Tibial nerve (tissue), 4 donors: ENCODE data around the gene NR2F1. TPM values are rescaled to one million over a fixed set of nuclear protein-coding genes. Genes with fewer than 3 reads are reported as not detected.

ENCODE experiments used
- DNase-seq, 2 donors: peaks; one replicate each; pipeline ENCODE4 v3.0.0-alpha.2; 2019; ENCODE audit warnings: low spot score in 2 of 2
- H3K27ac ChIP-seq, 4 donors: fragments of 200-600 bp; sonication (generic) in 3 of 4; one replicate each; pipeline ENCODE4 v1.5.1; 2017 to 2019; ENCODE audit warnings: mild to moderate bottlenecking in 1 of 4
- H3K27me3 ChIP-seq, 2 donors: fragments of 200-600 bp; sonication (generic) in 1 of 2; one replicate each; pipeline versions ENCODE4 v1.5.1 to v1.6.0; 2017 to 2019
- H3K36me3 ChIP-seq, 3 donors: fragments of 200-600 bp; sonication (generic); one replicate each; pipeline ENCODE4 v1.5.1; 2018 to 2019
- H3K4me1 ChIP-seq, 4 donors: fragments of 200-600 bp; sonication (generic) in 3 of 4; one replicate each; pipeline ENCODE4 v1.5.1; 2017 to 2019
- H3K4me3 ChIP-seq, 4 donors: fragments of 200-600 bp; sonication (generic) in 3 of 4; one replicate each; pipeline ENCODE4 v1.5.1; 2017 to 2019; ENCODE audit warnings: mild to moderate bottlenecking in 1 of 4, moderate library complexity in 1 of 4
- H3K9me3 ChIP-seq, 4 donors: fragments of 200-600 bp; sonication (generic) in 3 of 4; one replicate each; pipeline ENCODE4 v1.5.1; 2017 to 2019
- EP300 ChIP-seq, 2 donors: sonication (generic); formaldehyde crosslinking; IDR thresholded peaks; one replicate each; pipeline ENCODE4 v1.6.1; 2017; ENCODE audit warnings: antibody characterized with exemption in 2 of 2, mild to moderate bottlenecking in 1 of 2
- POLR2A ChIP-seq, 2 donors: fragments of 450-650 bp; IDR thresholded peaks; one replicate each; pipeline ENCODE4 v1.6.1; 2017; ENCODE audit warnings: antibody characterized with exemption in 2 of 2, mild to moderate bottlenecking in 2 of 2, moderate library complexity in 2 of 2
- WGBS, 2 donors: methylation state at CpG; one replicate each; pipeline ENCODE4 v1.1.5; 2018; 5-methylcytosine and 5-hydroxymethylcytosine counted together
- total RNA-seq, 4 donors: library from RNA; depleted of rRNA; stranded (reverse); fragments of >200 nt; gene quantifications; one replicate each; pipeline ENCODE4 v1.1.0, GENCODE V29; 2016
- TF ChIP-seq, protein P1 (sequence below), 5 experiments: fragments of 200-600 bp in 3 of 5; fragments of 450-650 bp in 2 of 5; sonication (generic) in 3 of 5; IDR thresholded peaks; one replicate each; pipeline ENCODE4 v1.5.1; 2016 to 2019; ENCODE audit warnings: antibody characterized with exemption in 5 of 5, mild to moderate bottlenecking in 3 of 5, moderate library complexity in 2 of 5

The NR2F1 gene
- total RNA-seq, 4 donors from 2014 or later = 64.9 to 81.3 (median 67.6) TPM

GRCh38 chr5:93589829-93590215 lies 6.8 kb downstream of the NR2F1 start:
- peaks cover 0 to 22% (median 0%) of the 10 kb centered on the region in 3 donors for H3K36me3 ChIP-seq
- 15 to 32% methylated on average over 2 of the region's 2 CpGs for WGBS, 2 donors
- peak overlapping the region; percentile 61 to 95 (median 80) for H3K27ac ChIP-seq
- TF ChIP-seq, protein P1, sequence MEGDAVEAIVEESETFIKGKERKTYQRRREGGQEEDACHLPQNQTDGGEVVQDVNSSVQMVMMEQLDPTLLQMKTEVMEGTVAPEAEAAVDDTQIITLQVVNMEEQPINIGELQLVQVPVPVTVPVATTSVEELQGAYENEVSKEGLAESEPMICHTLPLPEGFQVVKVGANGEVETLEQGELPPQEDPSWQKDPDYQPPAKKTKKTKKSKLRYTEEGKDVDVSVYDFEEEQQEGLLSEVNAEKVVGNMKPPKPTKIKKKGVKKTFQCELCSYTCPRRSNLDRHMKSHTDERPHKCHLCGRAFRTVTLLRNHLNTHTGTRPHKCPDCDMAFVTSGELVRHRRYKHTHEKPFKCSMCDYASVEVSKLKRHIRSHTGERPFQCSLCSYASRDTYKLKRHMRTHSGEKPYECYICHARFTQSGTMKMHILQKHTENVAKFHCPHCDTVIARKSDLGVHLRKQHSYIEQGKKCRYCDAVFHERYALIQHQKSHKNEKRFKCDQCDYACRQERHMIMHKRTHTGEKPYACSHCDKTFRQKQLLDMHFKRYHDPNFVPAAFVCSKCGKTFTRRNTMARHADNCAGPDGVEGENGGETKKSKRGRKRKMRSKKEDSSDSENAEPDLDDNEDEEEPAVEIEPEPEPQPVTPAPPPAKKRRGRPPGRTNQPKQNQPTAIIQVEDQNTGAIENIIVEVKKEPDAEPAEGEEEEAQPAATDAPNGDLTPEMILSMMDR (IDR thresholded peaks at IDR 0.05) = no peak
- TF ChIP-seq EP300 (IDR thresholded peaks at IDR 0.05) = no peak
- TF ChIP-seq POLR2A (IDR thresholded peaks at IDR 0.05) = no peak
- H3K9me3 ChIP-seq = no peaks in the 10 kb centered on the region
- no peaks in the 10 kb centered on the region for H3K27me3 ChIP-seq
- peak overlapping the region in 3 of 4 donors; percentile 4 to 83 (median 6) for H3K4me3 ChIP-seq
- no peak for DNase-seq
- H3K4me1 ChIP-seq = peaks cover 0 to 45% (median 13%) of the 10 kb centered on the region in 4 donors

DNA sequence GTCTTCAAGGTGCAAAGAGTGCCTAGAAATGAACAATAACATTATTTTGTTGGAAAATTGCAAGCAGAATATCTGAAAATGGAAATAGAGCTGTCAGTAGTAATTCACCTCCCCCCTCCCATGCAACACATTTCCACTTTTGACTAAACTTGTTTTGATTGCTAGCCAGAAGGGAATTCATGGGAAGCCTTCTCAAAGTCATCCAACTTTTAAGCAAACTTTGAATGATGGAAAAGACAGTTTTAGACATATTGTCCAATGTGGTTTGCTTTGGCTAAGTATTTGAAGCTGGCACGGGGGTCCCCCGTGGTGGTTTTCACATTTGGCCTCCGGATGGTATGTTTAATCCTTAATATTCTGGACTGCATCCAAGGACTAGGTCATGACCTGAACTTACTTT lies 7.5 kb downstream of the NR2F1 start:
- DNase-seq = no peak
- Histone ChIP-seq H3K36me3 (peaks cover 0 to 26% (median 0%) of the 10 kb centered on the region in 3 donors), H3K27me3 (no peaks in the 10 kb centered on the region), H3K4me3 (peak overlapping the region in 1 of 4 donors; percentile 83), H3K4me1 (peaks cover 0 to 47% (median 13%) of the 10 kb centered on the region in 4 donors), H3K9me3 (no peaks in the 10 kb centered on the region), H3K27ac (peak overlapping the region in 2 of 4 donors; percentile 77 to 95)
- WGBS, 2 donors = 13 to 18% methylated on average over 3 of the region's 3 CpGs
- no peak for TF ChIP-seq EP300 (IDR thresholded peaks at IDR 0.05)
- no peak for TF ChIP-seq POLR2A (IDR thresholded peaks at IDR 0.05)
- TF ChIP-seq, protein P1 (IDR thresholded peaks at IDR 0.05) = no peak

DNA sequence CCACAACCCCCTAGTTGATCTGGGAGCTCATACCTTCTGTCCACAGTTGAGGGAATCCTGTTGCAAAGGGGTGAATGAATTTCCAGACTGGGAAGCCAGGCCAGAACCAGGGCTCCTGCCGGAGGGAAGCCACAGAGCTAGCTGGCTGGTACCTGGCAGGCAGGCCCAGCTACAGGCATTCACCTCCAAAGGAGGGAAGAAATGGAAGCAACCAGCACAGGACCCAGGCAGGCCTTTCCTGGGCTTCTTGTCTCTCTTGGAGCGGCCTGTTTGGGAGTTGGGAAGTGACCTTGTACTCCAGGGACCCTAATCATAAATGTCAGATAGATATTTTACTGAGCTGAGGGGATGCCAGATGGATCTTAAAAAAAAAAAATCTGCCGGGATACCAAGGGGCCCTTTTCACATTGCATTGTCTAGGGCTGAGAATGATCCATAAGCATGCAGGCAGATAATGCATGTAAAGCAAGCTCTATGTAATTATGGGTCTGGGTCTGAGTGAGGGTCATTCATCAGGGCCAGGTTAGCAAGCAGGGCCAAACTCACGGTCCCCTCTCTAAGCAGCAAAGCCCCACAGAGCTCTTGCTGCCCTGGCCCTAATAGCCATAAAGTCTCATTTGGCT lies 8.4 kb downstream of the NR2F1 start:
- Histone ChIP-seq H3K27me3 (no peaks in the 10 kb centered on the region), H3K4me3 (no peak overlapping the region), H3K9me3 (no peaks in the 10 kb centered on the region), H3K36me3 (peaks cover 0 to 35% (median 0%) of the 10 kb centered on the region in 3 donors), H3K27ac (peak overlapping the region in 3 of 4 donors; percentile 15 to 95 (median 77)), H3K4me1 (peaks cover 0 to 49% (median 13%) of the 10 kb centered on the region in 4 donors)
- no peak for DNase-seq
- TF ChIP-seq, protein P1 (IDR thresholded peaks at IDR 0.05) = no peak
- TF ChIP-seq EP300 (IDR thresholded peaks at IDR 0.05) (no peak), POLR2A (IDR thresholded peaks at IDR 0.05) (no peak)
- WGBS, 2 donors = 37 to 54% methylated on average over 4 of the region's 4 CpGs

- Histone ChIP-seq H3K4me1 (peaks cover 0 to 64% (median 18%) of the 10 kb centered on the region in 4 donors), H3K27ac (peak overlapping the region in 1 of 4 donors; percentile 95), H3K4me3 (no peak overlapping the region), H3K36me3 (peaks cover 0 to 32% (median 0%) of the 10 kb centered on the region in 3 donors), H3K27me3 (no peaks in the 10 kb centered on the region), H3K9me3 (no peaks in the 10 kb centered on the region)
- TF ChIP-seq, protein P1 (IDR thresholded peaks at IDR 0.05) = no peak
- no peak for TF ChIP-seq EP300 (IDR thresholded peaks at IDR 0.05)
- no peak for TF ChIP-seq POLR2A (IDR thresholded peaks at IDR 0.05)
- DNase-seq = no peak
- 63 to 74% methylated on average over 5 of the region's 5 CpGs for WGBS, 2 donors
Observed at GRCh38 chr5:93592883-93593282, 9.9 kb downstream of the NR2F1 start.

DNA sequence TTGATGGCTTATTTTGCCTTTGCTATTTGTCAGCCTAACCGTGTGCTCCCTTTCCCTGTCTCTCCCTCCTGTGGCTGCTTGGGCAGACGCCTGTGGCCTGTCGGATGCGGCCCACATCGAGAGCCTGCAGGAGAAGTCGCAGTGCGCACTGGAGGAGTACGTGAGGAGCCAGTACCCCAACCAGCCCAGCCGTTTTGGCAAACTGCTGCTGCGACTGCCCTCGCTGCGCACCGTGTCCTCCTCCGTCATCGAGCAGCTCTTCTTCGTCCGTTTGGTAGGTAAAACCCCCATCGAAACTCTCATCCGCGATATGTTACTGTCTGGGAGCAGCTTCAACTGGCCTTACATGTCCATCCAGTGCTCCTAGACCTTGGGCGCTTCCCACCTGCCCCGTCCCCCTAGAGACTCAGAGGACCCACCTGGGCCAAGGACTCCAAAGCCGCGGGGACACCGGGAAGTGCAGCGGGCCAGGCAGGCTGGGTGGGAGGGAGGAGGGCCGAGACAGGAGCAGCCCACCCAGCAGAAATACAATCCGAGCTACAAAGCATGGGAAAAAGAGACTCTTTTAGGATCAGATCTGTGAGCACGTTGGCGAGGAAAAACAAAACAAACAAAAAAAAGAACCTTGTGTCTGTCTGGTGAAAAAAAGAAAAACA lies 10.6 kb downstream of the NR2F1 start:
- Histone ChIP-seq H3K27me3 (peaks cover 0 to 5% of the 10 kb centered on the region in 2 donors), H3K9me3 (no peaks in the 10 kb centered on the region), H3K27ac (peak overlapping the region in 3 of 4 donors; percentile 2 to 95 (median 40)), H3K4me1 (peaks cover 0 to 71% (median 20%) of the 10 kb centered on the region in 4 donors), H3K36me3 (peaks cover 0 to 30% (median 0%) of the 10 kb centered on the region in 3 donors), H3K4me3 (no peak overlapping the region)
- DNase-seq = no peak
- TF ChIP-seq, protein P1 (IDR thresholded peaks at IDR 0.05) = no peak
- 51 to 63% methylated on average over 30 of the region's 30 CpGs for WGBS, 2 donors
